ENCODE results near the gene MUC5B. TPM values are rescaled to one million over a fixed set of nuclear protein-coding genes. Genes with fewer than 3 reads are reported as not detected.

Gene MUC5B
- total and polyA plus RNA-seq, 2 of the 13 experiments (the other 11 are each of a cell fraction or from before 2014, with no cell fraction given) = 0.01 TPM; not detected in 1

DNA sequence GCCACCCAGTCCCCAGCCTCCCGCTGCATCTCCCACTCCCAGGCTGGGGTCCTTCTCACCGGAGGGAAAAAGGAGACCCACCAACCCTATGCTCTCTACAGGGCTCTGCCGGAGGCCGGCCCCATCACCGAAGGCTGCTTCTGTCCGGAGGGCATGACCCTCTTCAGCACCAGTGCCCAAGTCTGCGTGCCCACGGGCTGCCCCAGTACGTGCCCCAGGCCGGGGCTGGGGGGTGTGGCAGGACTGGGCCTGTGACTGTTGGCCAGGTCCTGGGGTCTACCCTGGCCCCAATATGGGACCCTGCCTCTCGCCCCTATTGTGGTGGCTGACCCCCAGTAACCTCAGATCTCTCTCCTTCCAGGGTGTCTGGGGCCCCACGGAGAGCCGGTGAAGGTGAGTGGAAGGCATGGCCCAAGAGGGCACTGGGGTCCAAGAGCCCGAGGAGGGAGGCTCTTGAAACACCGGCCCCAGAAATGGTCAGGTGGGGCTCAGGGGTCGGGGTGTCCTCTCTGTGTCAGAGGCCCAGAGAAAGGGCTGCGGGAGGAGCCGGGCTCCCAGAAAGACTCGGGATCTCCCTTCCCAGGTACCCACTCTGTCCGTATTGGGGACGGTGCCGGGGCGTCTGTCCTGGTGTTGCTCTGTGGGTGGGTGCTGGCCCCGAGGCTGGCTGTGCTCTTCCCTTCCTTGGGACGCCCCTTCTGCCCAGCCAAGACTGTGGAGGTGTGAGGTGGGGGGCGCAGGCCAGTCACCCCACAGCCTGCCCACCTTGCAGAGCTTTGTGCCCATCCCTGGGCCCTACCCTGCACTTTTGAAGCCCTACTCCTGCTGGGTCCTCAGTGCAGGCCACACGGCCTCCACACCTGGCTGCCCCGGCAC lies 26.1 kb upstream of the MUC5B start:
- in situ Hi-C loops (cut with HindIII; ENCODE audit: extremely low pct_ligation_motif_present, low pct_unique_long_range_greater_than_20kb) (no loop called here), intact Hi-C loops (cut with micrococcal nuclease; ENCODE audit: unreplicated experiment) (no loop called here)
- no peak overlapping the region for H2AFZ ChIP-seq (ENCODE audit: low read length)
- DNase-seq (ENCODE audit: low spot score) (no peak), ATAC-seq (no peak), FAIRE-seq (no peak)
- ChIA-PET POLR2A (no interaction called here), CTCF (ENCODE audit: low intra/inter-chr PET ratio, low total read pairs) (no interaction called here)
- no peaks in the 10 kb centered on the region for H3K4me1 ChIP-seq (ENCODE audit: insufficient read depth, low read length)
- no peaks in the 10 kb centered on the region for H3K79me2 ChIP-seq (ENCODE audit: insufficient read depth, low read length)
- H4K20me1 ChIP-seq (ENCODE audit: insufficient read depth, low read length) = no peaks in the 10 kb centered on the region
- no peak overlapping the region for H3K27ac ChIP-seq (ENCODE audit: extremely low read length, insufficient read depth, low read length)
- no peak overlapping the region for H3K4me3 ChIP-seq (replicated peaks in 1 of 3; ENCODE audit: insufficient read depth in 1 of 3, low read depth in 2 of 3, low read length in 3 of 3)
- no peak overlapping the region for H3K9ac ChIP-seq (ENCODE audit: insufficient read depth, low read depth, low read length)
- H3K36me3 ChIP-seq (replicated peaks in 1 of 2; ENCODE audit: control insufficient read depth in 1 of 2, insufficient read depth in 2 of 2, low read length in 2 of 2) = no peaks in the 10 kb centered on the region
- TF ChIP-seq NR2F2 (IDR thresholded peaks at IDR 0.05; ENCODE audit: borderline replicate concordance, low read depth) (no peak), ZNF44 (CRISPR knock-in tag; IDR thresholded peaks at IDR 0.05) (no peak), KMT2A (CRISPR knock-in tag; IDR thresholded peaks at IDR 0.05) (no peak), ZNF430 (CRISPR knock-in tag; IDR thresholded peaks at IDR 0.05) (no peak), LCORL (IDR thresholded peaks at IDR 0.05) (no peak), LCORL (CRISPR knock-in tag; IDR thresholded peaks at IDR 0.05) (no peak), ZFAT (CRISPR knock-in tag; conservative IDR thresholded peaks at IDR 0.05) (no peak), DPF2 (CRISPR knock-in tag; IDR thresholded peaks at IDR 0.05; ENCODE audit: borderline replicate concordance, low read depth) (no peak), ZNF598 (CRISPR knock-in tag; IDR thresholded peaks at IDR 0.05; ENCODE audit: borderline replicate concordance) (no peak)
- TF ChIP-seq, protein P1, sequence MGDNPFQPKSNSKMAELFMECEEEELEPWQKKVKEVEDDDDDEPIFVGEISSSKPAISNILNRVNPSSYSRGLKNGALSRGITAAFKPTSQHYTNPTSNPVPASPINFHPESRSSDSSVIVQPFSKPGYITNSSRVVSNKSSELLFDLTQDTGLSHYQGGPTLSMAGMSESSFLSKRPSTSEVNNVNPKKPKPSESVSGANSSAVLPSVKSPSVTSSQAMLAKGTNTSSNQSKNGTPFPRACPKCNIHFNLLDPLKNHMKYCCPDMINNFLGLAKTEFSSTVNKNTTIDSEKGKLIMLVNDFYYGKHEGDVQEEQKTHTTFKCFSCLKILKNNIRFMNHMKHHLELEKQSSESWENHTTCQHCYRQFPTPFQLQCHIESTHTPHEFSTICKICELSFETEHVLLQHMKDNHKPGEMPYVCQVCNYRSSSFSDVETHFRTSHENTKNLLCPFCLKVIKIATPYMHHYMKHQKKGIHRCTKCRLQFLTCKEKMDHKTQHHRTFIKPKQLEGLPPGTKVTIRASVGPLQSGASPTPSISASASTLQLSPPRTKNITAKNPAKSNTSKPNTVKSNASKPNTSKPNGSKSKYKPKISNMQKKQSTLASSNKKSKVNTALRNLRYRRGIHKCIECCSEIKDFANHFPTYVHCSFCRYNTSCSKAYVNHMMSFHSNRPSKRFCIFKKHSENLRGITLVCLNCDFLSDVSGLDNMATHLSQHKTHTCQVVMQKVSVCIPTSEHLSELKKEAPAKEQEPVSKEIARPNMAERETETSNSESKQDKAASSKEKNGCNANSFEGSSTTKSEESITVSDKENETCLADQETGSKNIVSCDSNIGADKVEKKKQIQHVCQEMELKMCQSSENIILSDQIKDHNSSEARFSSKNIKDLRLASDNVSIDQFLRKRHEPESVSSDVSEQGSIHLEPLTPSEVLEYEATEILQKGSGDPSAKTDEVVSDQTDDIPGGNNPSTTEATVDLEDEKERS (CRISPR knock-in tag; IDR thresholded peaks at IDR 0.05) = no peak
- TF ChIP-seq, protein P2, sequence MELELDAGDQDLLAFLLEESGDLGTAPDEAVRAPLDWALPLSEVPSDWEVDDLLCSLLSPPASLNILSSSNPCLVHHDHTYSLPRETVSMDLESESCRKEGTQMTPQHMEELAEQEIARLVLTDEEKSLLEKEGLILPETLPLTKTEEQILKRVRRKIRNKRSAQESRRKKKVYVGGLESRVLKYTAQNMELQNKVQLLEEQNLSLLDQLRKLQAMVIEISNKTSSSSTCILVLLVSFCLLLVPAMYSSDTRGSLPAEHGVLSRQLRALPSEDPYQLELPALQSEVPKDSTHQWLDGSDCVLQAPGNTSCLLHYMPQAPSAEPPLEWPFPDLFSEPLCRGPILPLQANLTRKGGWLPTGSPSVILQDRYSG (CRISPR knock-in tag; IDR thresholded peaks at IDR 0.05) = no peak
- TF ChIP-seq, protein P3, sequence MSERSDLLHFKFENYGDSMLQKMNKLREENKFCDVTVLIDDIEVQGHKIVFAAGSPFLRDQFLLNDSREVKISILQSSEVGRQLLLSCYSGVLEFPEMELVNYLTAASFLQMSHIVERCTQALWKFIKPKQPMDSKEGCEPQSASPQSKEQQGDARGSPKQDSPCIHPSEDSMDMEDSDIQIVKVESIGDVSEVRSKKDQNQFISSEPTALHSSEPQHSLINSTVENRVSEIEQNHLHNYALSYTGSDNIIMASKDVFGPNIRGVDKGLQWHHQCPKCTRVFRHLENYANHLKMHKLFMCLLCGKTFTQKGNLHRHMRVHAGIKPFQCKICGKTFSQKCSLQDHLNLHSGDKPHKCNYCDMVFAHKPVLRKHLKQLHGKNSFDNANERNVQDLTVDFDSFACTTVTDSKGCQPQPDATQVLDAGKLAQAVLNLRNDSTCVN (CRISPR knock-in tag; IDR thresholded peaks at IDR 0.05; ENCODE audit: borderline replicate concordance) = no peak
- TF ChIP-seq, protein P4, sequence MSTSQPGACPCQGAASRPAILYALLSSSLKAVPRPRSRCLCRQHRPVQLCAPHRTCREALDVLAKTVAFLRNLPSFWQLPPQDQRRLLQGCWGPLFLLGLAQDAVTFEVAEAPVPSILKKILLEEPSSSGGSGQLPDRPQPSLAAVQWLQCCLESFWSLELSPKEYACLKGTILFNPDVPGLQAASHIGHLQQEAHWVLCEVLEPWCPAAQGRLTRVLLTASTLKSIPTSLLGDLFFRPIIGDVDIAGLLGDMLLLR (CRISPR knock-in tag; IDR thresholded peaks at IDR 0.05) = no peak
- TF ChIP-seq, protein P5, sequence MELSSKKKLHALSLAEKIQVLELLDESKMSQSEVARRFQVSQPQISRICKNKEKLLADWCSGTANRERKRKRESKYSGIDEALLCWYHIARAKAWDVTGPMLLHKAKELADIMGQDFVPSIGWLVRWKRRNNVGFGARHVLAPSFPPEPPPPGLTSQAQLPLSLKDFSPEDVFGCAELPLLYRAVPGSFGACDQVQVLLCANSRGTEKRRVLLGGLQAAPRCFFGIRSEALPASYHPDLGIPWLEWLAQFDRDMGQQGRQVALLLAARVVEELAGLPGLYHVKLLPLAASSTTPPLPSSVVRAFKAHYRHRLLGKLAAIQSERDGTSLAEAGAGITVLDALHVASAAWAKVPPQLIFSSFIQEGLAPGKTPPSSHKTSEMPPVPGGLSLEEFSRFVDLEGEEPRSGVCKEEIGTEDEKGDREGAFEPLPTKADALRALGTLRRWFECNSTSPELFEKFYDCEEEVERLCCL (CRISPR knock-in tag; IDR thresholded peaks at IDR 0.05; ENCODE audit: borderline replicate concordance) = no peak
- no peak overlapping the region for H3K4me2 ChIP-seq (ENCODE audit: low read depth, low read length)
- BruUV-seq (replicated peaks) = no TSS peak
- 21% methylated on average over 9 of the region's 28 CpGs for WGBS (ENCODE audit: low lambda C conversion rate)
- no peaks in the 10 kb centered on the region for H3K9me3 ChIP-seq (ENCODE audit: low read length)
- peaks cover 29 to 79% of the 10 kb centered on the region in 2 experiments for H3K27me3 ChIP-seq (ENCODE audit: control insufficient read depth in 1 of 2, insufficient read depth in 2 of 2, low read length in 2 of 2)

Measured in HepG2 (cell line).